Hair follicle dermal papilla cell (primary cell): ENCODE measurements around the gene CCDC12. TPM values are rescaled to one million over a fixed set of nuclear protein-coding genes. Genes with fewer than 3 reads are reported as not detected.

ENCODE experiments used
- small RNA-seq: library from RNA; depleted of rRNA; stranded (forward); fragments of <200 nt; gene quantifications from one replicate; pipeline ENCODE3, GENCODE V24; 2012
- total RNA-seq: library from RNA; depleted of rRNA; stranded (reverse); fragments of >200 nt; gene quantifications from 2 replicates; pipeline ENCODE4 v1.2.3, GENCODE V29; 2012

CCDC12 gene
- total RNA-seq = 22.2 and 22.7 TPM in 2 replicates

DNA sequence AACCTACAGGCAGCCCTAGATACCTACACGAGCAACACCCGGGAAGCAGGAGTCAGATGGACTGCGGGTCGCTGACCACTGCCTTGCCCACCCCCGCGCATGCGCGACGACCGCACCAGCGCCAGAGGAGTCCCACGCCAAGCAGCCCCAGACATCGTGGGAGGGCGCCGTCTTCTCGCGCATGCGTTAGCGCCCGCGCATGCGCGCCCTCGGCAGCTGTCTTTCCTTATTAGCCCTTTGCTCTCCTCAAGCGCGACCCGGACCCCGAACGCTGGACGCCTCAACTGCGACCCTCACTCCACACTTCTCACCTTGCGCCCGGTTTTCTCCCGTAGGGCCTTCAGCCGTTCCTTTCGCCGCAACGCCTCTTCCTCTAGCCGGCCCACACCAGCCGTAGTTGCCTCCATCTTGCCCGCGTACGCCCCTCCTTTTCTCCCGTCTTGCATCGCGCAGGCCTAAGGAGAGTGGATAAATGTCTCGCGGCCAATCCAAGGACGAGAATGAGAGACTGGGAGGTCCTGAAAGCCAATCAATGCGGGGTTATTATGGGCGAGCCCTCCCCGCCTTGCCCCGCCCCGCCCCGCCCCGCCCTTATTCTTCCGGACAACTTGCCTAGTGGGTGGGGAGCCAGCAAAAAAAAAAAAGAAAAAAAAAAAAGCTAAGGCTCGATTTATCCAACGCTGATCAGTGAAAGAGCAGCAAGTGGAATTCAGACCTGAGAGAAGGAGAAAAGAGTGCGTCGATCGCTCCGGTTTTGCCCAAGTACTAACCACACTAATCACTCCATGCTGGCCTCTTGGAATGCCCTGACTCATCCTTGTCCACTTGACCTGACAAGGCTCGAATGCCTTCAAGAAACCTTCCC is at the start of gene CCDC12:
TSS of gene CCDC12 (minus strand) at position 420 of the 865 bp plus-strand sequence. CDS start at position 407, 13 bp downstream.

DNA sequence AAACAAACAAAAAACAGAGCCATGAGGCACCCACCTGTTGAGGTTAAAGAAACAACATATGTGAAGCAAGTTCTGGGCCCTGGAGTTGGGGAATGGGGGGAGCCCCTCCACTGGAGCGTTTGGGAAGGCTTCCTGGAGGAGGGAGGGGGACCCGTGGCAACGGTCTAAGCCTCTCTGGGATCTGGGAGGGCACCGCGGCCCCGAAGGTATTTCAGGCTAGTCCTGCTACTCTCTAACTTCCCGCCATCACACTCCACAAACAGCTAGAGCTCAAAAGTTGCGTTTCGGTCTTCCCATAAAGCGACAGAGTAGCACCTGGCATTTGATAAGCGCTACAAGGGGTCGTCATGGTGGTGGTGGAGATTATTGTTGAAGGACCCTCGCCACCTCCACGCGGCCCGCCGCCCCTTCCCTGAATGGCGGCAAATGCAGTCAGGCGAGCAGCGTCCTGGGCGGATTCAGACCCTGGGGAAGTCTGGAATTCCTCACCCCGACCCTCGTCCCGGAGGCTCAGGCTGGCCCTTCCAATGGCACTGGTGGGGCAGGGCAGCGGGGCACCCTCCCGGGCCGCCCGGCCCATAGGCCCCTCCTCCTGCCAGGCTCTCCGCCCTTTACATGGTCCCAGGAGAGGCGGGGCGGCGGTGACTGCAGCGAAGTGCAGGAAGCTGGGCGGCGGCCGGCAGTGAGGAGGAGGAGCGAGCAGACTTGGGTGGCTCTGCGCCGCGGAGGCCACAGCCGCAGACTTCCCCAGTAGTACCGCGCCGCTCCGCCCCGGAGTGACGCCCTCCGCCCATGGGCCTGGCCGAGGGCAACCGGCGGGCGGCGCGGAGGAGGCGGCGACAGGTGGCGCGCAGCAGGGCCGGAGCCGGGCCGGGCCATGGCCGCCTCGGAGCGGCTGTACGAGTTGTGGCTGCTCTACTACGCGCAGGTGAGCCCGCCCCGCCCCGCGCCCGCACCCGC is 2.7 kb upstream of the CCDC12 start, which contains the start of gene NBEAL2:
TSS of gene NBEAL2 (plus strand) at position 682 of the 960 bp plus-strand sequence. CDS start at position 878, 196 bp downstream.

DNA sequence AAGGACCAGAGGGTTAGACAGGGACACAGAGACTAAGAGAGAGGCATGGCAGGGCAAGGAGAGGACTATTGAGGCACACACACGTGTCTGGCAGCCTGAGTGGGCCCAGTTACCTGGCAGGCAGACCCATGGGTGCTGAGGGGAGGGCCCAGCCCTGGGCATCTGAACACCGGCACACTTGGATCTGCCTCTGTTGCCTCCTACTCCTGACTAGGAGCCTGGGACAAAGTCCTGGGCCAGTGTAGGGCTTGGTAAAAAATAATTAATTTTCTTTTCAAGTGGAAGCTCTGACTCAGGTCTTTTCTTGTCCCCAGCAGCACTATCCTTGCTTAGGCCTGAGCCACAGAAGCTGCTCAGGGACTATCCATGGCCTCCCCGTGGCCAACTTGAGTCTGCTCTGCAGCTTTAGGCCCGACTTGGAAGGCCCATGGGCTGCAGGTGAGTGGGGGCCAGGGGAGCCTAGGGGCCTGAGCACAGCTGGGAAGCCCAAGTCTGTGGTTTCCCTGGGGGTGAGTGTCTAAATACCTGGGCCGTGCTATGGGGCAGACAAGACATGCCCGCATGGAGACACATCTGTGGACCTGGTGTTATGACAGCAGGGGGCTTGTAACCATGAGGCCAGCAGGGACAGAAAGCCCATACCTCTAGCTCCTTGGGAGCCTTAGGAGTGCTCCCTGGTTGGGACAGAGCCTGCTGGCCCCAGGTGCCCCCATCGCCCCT is 99.0 kb downstream of the CCDC12 start, which contains the start of gene PTH1R:
TSS of gene PTH1R (plus strand) at position 316 of the 720 bp plus-strand sequence. CDS start 5,839 bp downstream, outside the sequence.

Small RNA genes within 50 kb of the gene (small RNA-seq; reads per million reads assigned to genes)
- not detected for gene AC109583.2

Other genes starting within 250 kb of the CCDC12 start
- 2.3 and 9.2 TPM in 2 replicates for gene MYL3, start 113.3 kb downstream of the CCDC12 start, total RNA-seq
- 4.5 and 11.0 TPM in 2 replicates for gene PTH1R, start 99.0 kb downstream of the CCDC12 start, total RNA-seq
- 5.3 and 7.8 TPM in 2 replicates for gene NBEAL2, start 2.9 kb upstream of the CCDC12 start, total RNA-seq
- 31.3 and 43.6 TPM in 2 replicates for gene SETD2, start 187.4 kb upstream of the CCDC12 start, total RNA-seq